GM18907 (cell line): ENCODE measurements around the gene OGG1.
A peak's percentile ranks its signal among the peaks of the same experiment; 100 is the strongest.

ENCODE experiments used
- ATAC-seq: cut with Tn5 transposase; IDR thresholded peaks from one replicate; pipeline ENCODE4 v1.9.1; 2021; ENCODE audit warnings: mild to moderate bottlenecking, moderate library complexity; ENCODE audit not compliant: unreplicated experiment

The OGG1 gene

GRCh38 chr3:9749645-9750555, at the start of gene OGG1:
OGG1 (plus strand) TSS chr3:9749952; CDS start chr3:9750287, 335 bp downstream.
- peak; percentile 89 for ATAC-seq

- ATAC-seq = no peak
These were observed 49.2 kb upstream of the OGG1 start for GRCh38 chr3:9700536-9700935.

GRCh38 chr3:9701006-9701405, 48.7 kb upstream of the OGG1 start:
- ATAC-seq = no peak

- ATAC-seq = no peak
These were observed 48.0 kb upstream of the OGG1 start for GRCh38 chr3:9701711-9702110.

- no peak for ATAC-seq
These were observed 46.5 kb upstream of the OGG1 start for GRCh38 chr3:9703240-9703639.

GRCh38 chr3:9703736-9704346, 45.9 kb upstream of the OGG1 start, which contains the start of gene CPNE9:
CPNE9 (plus strand) TSS chr3:9703833; CDS start chr3:9703997, 164 bp downstream.
- no peak for ATAC-seq

- ATAC-seq = no peak
These were observed 45.1 kb upstream of the OGG1 start for GRCh38 chr3:9704347-9705322.

GRCh38 chr3:9710174-9710739, 39.5 kb upstream of the OGG1 start:
- ATAC-seq = no peak

- ATAC-seq = no peak
These were observed 37.3 kb upstream of the OGG1 start for GRCh38 chr3:9712415-9712814.

- ATAC-seq = no peak
These were observed 36.6 kb upstream of the OGG1 start for GRCh38 chr3:9713142-9713541.

GRCh38 chr3:9715136-9715535, 34.6 kb upstream of the OGG1 start:
- no peak for ATAC-seq

- no peak for ATAC-seq
These were observed 33.9 kb upstream of the OGG1 start for GRCh38 chr3:9715764-9716437.

- ATAC-seq = no peak
These were observed 32.8 kb upstream of the OGG1 start for GRCh38 chr3:9716801-9717555.

- no peak for ATAC-seq
These were observed 32.2 kb upstream of the OGG1 start for GRCh38 chr3:9717563-9717962.

- ATAC-seq = no peak
These were observed 31.6 kb upstream of the OGG1 start for GRCh38 chr3:9718118-9718517.

- no peak for ATAC-seq
These were observed 28.6 kb upstream of the OGG1 start for GRCh38 chr3:9721015-9721699.

- no peak for ATAC-seq
These were observed 28.1 kb upstream of the OGG1 start for GRCh38 chr3:9721700-9722060.

GRCh38 chr3:9725775-9726515, 23.8 kb upstream of the OGG1 start:
- no peak for ATAC-seq
